ENCODE results near the gene PRKCZ. TPM values are rescaled to one million over a fixed set of nuclear protein-coding genes. Genes with fewer than 3 reads are reported as not detected.

The PRKCZ gene
- total and polyA plus RNA-seq, 4 donors: 4.8 to 9.9 (median 8.4) TPM

DNA sequence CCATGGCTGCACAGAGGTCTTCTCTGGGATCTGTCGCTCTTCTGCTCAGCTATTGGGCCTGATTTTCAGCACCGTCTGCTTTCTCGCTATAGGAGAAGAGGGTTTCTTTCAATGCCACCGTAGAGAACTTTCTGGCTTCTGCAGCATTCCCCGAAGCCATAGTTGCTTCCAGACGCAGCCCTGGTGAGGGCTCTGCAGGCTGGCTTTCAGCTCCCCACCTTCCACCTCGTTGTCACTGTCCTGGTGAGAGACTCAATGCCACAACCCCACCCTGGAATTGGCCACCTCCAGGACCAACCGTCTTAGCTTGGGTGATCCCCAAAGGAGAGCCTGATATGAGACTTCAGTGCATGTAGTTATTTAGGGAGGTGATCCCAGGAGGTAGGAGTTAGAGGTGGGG is 12.0 kb upstream of the PRKCZ start:
- WGBS: 92% methylated on average over 8 of the region's 8 CpGs
- H3K36me3 ChIP-seq (ENCODE audit: control insufficient read depth in 4 of 4, insufficient read depth in 3 of 4, low read depth in 1 of 4, low read length in 3 of 4): no peaks in the 10 kb centered on the region
- H3K27me3 ChIP-seq (ENCODE audit: control insufficient read depth in 4 of 4, insufficient read depth in 4 of 4, low read length in 3 of 4): peaks cover 0 to 2% (median 0%) of the 10 kb centered on the region in 4 donors
- no peaks in the 10 kb centered on the region for H3K4me1 ChIP-seq (ENCODE audit: control insufficient read depth in 4 of 4, insufficient read depth in 4 of 4, low read length in 3 of 4)
- no peaks in the 10 kb centered on the region for H3K9me3 ChIP-seq (ENCODE audit: control insufficient read depth in 4 of 4, low read length in 3 of 4)
- no peak for DNase-seq (ENCODE audit: low spot score)
- H3K9ac ChIP-seq (ENCODE audit: low read depth in 1 of 2, low read length in 2 of 2): no peak overlapping the region
- no peak overlapping the region for H3K27ac ChIP-seq (ENCODE audit: low read depth in 1 of 2, low read length in 2 of 2)
- no peak overlapping the region for H3K4me3 ChIP-seq (ENCODE audit: low read depth in 1 of 3, low read length in 3 of 3)
- no peak for TF ChIP-seq GABPA (IDR thresholded peaks at IDR 0.05 in 1 of 2, conservative IDR thresholded peaks at IDR 0.05 in 1 of 2)
- no peak for TF ChIP-seq FOXA2 (IDR thresholded peaks at IDR 0.05)
- TF ChIP-seq YY1 (IDR thresholded peaks at IDR 0.05): no peak
- TF ChIP-seq, protein P1, sequence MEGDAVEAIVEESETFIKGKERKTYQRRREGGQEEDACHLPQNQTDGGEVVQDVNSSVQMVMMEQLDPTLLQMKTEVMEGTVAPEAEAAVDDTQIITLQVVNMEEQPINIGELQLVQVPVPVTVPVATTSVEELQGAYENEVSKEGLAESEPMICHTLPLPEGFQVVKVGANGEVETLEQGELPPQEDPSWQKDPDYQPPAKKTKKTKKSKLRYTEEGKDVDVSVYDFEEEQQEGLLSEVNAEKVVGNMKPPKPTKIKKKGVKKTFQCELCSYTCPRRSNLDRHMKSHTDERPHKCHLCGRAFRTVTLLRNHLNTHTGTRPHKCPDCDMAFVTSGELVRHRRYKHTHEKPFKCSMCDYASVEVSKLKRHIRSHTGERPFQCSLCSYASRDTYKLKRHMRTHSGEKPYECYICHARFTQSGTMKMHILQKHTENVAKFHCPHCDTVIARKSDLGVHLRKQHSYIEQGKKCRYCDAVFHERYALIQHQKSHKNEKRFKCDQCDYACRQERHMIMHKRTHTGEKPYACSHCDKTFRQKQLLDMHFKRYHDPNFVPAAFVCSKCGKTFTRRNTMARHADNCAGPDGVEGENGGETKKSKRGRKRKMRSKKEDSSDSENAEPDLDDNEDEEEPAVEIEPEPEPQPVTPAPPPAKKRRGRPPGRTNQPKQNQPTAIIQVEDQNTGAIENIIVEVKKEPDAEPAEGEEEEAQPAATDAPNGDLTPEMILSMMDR (IDR thresholded peaks at IDR 0.05; ENCODE audit: low read depth, low read length, missing input control): no peak
- TF ChIP-seq, protein P2, sequence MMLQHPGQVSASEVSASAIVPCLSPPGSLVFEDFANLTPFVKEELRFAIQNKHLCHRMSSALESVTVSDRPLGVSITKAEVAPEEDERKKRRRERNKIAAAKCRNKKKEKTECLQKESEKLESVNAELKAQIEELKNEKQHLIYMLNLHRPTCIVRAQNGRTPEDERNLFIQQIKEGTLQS (IDR thresholded peaks at IDR 0.05): no peak
- TF ChIP-seq, protein P3, sequence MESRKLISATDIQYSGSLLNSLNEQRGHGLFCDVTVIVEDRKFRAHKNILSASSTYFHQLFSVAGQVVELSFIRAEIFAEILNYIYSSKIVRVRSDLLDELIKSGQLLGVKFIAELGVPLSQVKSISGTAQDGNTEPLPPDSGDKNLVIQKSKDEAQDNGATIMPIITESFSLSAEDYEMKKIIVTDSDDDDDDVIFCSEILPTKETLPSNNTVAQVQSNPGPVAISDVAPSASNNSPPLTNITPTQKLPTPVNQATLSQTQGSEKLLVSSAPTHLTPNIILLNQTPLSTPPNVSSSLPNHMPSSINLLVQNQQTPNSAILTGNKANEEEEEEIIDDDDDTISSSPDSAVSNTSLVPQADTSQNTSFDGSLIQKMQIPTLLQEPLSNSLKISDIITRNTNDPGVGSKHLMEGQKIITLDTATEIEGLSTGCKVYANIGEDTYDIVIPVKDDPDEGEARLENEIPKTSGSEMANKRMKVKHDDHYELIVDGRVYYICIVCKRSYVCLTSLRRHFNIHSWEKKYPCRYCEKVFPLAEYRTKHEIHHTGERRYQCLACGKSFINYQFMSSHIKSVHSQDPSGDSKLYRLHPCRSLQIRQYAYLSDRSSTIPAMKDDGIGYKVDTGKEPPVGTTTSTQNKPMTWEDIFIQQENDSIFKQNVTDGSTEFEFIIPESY (IDR thresholded peaks at IDR 0.05): no peak
- no peak for TF ChIP-seq RAD21 (IDR thresholded peaks at IDR 0.05)
- no peak for TF ChIP-seq FOXA1 (IDR thresholded peaks at IDR 0.05)
- TF ChIP-seq EGR1 (IDR thresholded peaks at IDR 0.05; ENCODE audit: low read depth in 2 of 2): no peak
- TF ChIP-seq TAF1 (conservative IDR thresholded peaks at IDR 0.05): no peak

DNA sequence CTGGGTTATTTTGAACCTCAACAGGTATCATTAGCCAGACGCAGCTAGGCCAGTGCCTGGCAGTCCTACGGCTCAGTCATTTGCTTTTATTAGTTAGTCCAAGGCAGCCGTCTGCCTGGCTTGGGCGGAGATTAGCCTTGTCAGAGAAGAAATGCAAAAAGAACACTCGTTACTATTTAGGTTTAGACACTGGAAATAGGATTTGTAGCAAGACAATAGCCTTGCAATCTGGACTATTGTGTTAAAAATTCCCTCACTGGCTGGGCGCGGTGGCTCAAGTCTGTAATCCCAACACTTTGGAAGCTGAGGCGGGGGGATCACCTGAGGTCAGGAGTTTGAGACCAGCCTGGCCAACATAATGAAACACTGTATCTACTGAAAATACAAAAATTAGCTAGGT is 11.0 kb upstream of the PRKCZ start:
- TF ChIP-seq RXRA (IDR thresholded peaks at IDR 0.05) (no peak), TAF1 (conservative IDR thresholded peaks at IDR 0.05) (no peak), HNF4A (conservative IDR thresholded peaks at IDR 0.05) (no peak), RAD21 (IDR thresholded peaks at IDR 0.05) (no peak), FOXA1 (IDR thresholded peaks at IDR 0.05) (no peak), HNF4G (IDR thresholded peaks at IDR 0.05) (no peak)

DNA sequence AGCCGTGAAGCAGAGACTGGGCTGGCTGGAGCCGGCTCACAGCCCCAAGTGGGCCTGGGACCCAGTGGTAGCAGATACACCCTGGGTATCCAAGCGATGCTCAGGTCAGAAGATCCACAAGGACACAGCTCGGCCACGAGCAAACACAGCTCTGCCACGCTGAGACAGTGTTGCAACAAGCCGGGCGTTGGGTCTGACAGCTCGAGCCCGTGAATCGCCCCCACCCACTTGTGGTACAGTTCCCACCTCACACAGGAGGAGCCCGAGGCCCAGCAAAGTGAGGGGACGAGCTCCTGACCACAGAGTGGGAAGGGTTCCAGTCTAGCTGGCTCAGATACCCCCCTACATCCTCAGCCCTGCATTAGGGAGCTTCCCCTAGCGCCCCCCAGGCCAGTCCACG is 8.9 kb upstream of the PRKCZ start:
- no peak overlapping the region for H3K9ac ChIP-seq (ENCODE audit: low read depth in 1 of 2, low read length in 2 of 2)
- 82% methylated on average over 15 of the region's 15 CpGs for WGBS
- DNase-seq (ENCODE audit: low spot score): no peak
- TF ChIP-seq TAF1 (conservative IDR thresholded peaks at IDR 0.05) (no peak), SP1 (IDR thresholded peaks at IDR 0.05) (no peak), HNF4G (IDR thresholded peaks at IDR 0.05) (no peak), RXRA (IDR thresholded peaks at IDR 0.05) (no peak), FOXA2 (IDR thresholded peaks at IDR 0.05) (no peak), FOXA1 (IDR thresholded peaks at IDR 0.05) (no peak), YY1 (IDR thresholded peaks at IDR 0.05) (no peak)
- TF ChIP-seq, protein P4, sequence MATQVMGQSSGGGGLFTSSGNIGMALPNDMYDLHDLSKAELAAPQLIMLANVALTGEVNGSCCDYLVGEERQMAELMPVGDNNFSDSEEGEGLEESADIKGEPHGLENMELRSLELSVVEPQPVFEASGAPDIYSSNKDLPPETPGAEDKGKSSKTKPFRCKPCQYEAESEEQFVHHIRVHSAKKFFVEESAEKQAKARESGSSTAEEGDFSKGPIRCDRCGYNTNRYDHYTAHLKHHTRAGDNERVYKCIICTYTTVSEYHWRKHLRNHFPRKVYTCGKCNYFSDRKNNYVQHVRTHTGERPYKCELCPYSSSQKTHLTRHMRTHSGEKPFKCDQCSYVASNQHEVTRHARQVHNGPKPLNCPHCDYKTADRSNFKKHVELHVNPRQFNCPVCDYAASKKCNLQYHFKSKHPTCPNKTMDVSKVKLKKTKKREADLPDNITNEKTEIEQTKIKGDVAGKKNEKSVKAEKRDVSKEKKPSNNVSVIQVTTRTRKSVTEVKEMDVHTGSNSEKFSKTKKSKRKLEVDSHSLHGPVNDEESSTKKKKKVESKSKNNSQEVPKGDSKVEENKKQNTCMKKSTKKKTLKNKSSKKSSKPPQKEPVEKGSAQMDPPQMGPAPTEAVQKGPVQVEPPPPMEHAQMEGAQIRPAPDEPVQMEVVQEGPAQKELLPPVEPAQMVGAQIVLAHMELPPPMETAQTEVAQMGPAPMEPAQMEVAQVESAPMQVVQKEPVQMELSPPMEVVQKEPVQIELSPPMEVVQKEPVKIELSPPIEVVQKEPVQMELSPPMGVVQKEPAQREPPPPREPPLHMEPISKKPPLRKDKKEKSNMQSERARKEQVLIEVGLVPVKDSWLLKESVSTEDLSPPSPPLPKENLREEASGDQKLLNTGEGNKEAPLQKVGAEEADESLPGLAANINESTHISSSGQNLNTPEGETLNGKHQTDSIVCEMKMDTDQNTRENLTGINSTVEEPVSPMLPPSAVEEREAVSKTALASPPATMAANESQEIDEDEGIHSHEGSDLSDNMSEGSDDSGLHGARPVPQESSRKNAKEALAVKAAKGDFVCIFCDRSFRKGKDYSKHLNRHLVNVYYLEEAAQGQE (IDR thresholded peaks at IDR 0.05): no peak
- TF ChIP-seq, protein P5, sequence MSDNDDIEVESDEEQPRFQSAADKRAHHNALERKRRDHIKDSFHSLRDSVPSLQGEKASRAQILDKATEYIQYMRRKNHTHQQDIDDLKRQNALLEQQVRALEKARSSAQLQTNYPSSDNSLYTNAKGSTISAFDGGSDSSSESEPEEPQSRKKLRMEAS (IDR thresholded peaks at IDR 0.05): no peak
- TF ChIP-seq, protein P2 (IDR thresholded peaks at IDR 0.05): no peak
- TF ChIP-seq, protein P1 (IDR thresholded peaks at IDR 0.05; ENCODE audit: low read depth, low read length, missing input control): no peak
- H3K27me3 ChIP-seq (ENCODE audit: control insufficient read depth in 4 of 4, insufficient read depth in 4 of 4, low read length in 3 of 4): no peaks in the 10 kb centered on the region
- H3K36me3 ChIP-seq (ENCODE audit: control insufficient read depth in 4 of 4, insufficient read depth in 3 of 4, low read depth in 1 of 4, low read length in 3 of 4): no peaks in the 10 kb centered on the region
- H3K4me1 ChIP-seq (ENCODE audit: control insufficient read depth in 4 of 4, insufficient read depth in 4 of 4, low read length in 3 of 4): peaks cover 2 to 19% (median 15%) of the 10 kb centered on the region in 4 donors
- H3K9me3 ChIP-seq (ENCODE audit: control insufficient read depth in 4 of 4, low read length in 3 of 4): no peaks in the 10 kb centered on the region
- no peak overlapping the region for H3K27ac ChIP-seq (ENCODE audit: low read depth in 1 of 2, low read length in 2 of 2)
- H3K4me3 ChIP-seq (ENCODE audit: low read depth in 1 of 3, low read length in 3 of 3): no peak overlapping the region

More for the DNA sequence above, 11.0 kb upstream of the PRKCZ start:
- Histone ChIP-seq H3K27ac (ENCODE audit: low read depth in 1 of 2, low read length in 2 of 2) (no peak overlapping the region), H3K9me3 (ENCODE audit: control insufficient read depth in 4 of 4, low read length in 3 of 4) (no peaks in the 10 kb centered on the region), H3K27me3 (ENCODE audit: control insufficient read depth in 4 of 4, insufficient read depth in 4 of 4, low read length in 3 of 4) (no peaks in the 10 kb centered on the region), H3K4me1 (ENCODE audit: control insufficient read depth in 4 of 4, insufficient read depth in 4 of 4, low read length in 3 of 4) (no peaks in the 10 kb centered on the region), H3K9ac (ENCODE audit: low read depth in 1 of 2, low read length in 2 of 2) (no peak overlapping the region), H3K36me3 (ENCODE audit: control insufficient read depth in 4 of 4, insufficient read depth in 3 of 4, low read depth in 1 of 4, low read length in 3 of 4) (no peaks in the 10 kb centered on the region), H3K4me3 (ENCODE audit: low read depth in 1 of 3, low read length in 3 of 3) (no peak overlapping the region)
- DNase-seq (ENCODE audit: low spot score): no peak
- 88% methylated on average over 8 of the region's 8 CpGs for WGBS
